ENCODE measurements around the gene ANXA6. TPM values are rescaled to one million over a fixed set of nuclear protein-coding genes. Genes with fewer than 3 reads are reported as not detected.

The ANXA6 gene
- polyA plus RNA-seq, 1 donor (not counting 4 experiments of a cell fraction or from before 2014, with no cell fraction given): 37.0 TPM

GRCh38 chr5:151094030-151094851 is 63.3 kb downstream of the ANXA6 start:
- H3K79me2 ChIP-seq (ENCODE audit: control insufficient read depth, insufficient read depth, low read length): no peaks in the 10 kb centered on the region
- H3K9ac ChIP-seq (ENCODE audit: control insufficient read depth, extremely low read depth, insufficient read depth, low read length): peak overlapping the region; percentile 56
- peak overlapping the region; percentile 14 for H2AFZ ChIP-seq (ENCODE audit: control insufficient read depth, low read length)
- H4K20me1 ChIP-seq (ENCODE audit: control insufficient read depth, extremely low read depth, insufficient read depth, low read length): no peaks in the 10 kb centered on the region
- dilution Hi-C loops (cut with MboI; ENCODE audit: extremely low pct_ligation_motif_present, low sequenced_read_pairs): no loop called here
- DNase-seq (ENCODE audit: low read depth, low spot score) (no peak), FAIRE-seq (no peak)
- H3K36me3 ChIP-seq (ENCODE audit: control insufficient read depth in 2 of 2, extremely low read depth in 1 of 2, insufficient read depth in 2 of 2, low read length in 2 of 2): no peaks in the 10 kb centered on the region
- H3K4me2 ChIP-seq (ENCODE audit: control insufficient read depth, extremely low read depth, insufficient read depth, low read depth, low read length): peak overlapping the region; percentile 58
- H3K4me1 ChIP-seq (ENCODE audit: control insufficient read depth, extremely low read depth, insufficient read depth, low read length): peaks cover 39% of the 10 kb centered on the region
- H3K27me3 ChIP-seq (ENCODE audit: control insufficient read depth, extremely low read depth, insufficient read depth, low read length): no peaks in the 10 kb centered on the region
- TF ChIP-seq EZH2 (IDR thresholded peaks at IDR 0.05; ENCODE audit: low read length): no peak
- no peak for TF ChIP-seq CTCF (optimal IDR thresholded peaks at IDR 0.05 in 1 of 3, IDR thresholded peaks at IDR 0.05 in 1 of 3, conservative IDR thresholded peaks at IDR 0.05 in 1 of 3; ENCODE audit: extremely low read depth in 1 of 3, insufficient read depth in 2 of 3, low read length in 3 of 3)
- H3K9me3 ChIP-seq (ENCODE audit: control insufficient read depth, low read depth, low read length): no peaks in the 10 kb centered on the region
- no peaks in the 10 kb centered on the region for H3K9me1 ChIP-seq (ENCODE audit: control insufficient read depth, extremely low read depth, insufficient read depth, low read length)
- H3K4me3 ChIP-seq (ENCODE audit: control insufficient read depth in 2 of 3, extremely low read depth in 1 of 3, insufficient read depth in 2 of 3, low read depth in 1 of 3, low read length in 3 of 3): peak overlapping the region in 1 of 3 experiments; percentile 11
- peak overlapping the region; percentile 86 for H3K27ac ChIP-seq (ENCODE audit: control insufficient read depth, insufficient read depth, low read length)

- Histone ChIP-seq H3K4me3 (ENCODE audit: control insufficient read depth in 2 of 3, extremely low read depth in 1 of 3, insufficient read depth in 2 of 3, low read depth in 1 of 3, low read length in 3 of 3) (no peak overlapping the region), H2AFZ (ENCODE audit: control insufficient read depth, low read length) (no peak overlapping the region), H3K4me1 (ENCODE audit: control insufficient read depth, extremely low read depth, insufficient read depth, low read length) (peaks cover 39% of the 10 kb centered on the region), H3K36me3 (ENCODE audit: control insufficient read depth in 2 of 2, extremely low read depth in 1 of 2, insufficient read depth in 2 of 2, low read length in 2 of 2) (no peaks in the 10 kb centered on the region), H3K9me3 (ENCODE audit: control insufficient read depth, low read depth, low read length) (no peaks in the 10 kb centered on the region), H4K20me1 (ENCODE audit: control insufficient read depth, extremely low read depth, insufficient read depth, low read length) (no peaks in the 10 kb centered on the region), H3K9me1 (ENCODE audit: control insufficient read depth, extremely low read depth, insufficient read depth, low read length) (no peaks in the 10 kb centered on the region), H3K27me3 (ENCODE audit: control insufficient read depth, extremely low read depth, insufficient read depth, low read length) (no peaks in the 10 kb centered on the region), H3K27ac (ENCODE audit: control insufficient read depth, insufficient read depth, low read length) (peak overlapping the region; percentile 86), H3K79me2 (ENCODE audit: control insufficient read depth, insufficient read depth, low read length) (no peaks in the 10 kb centered on the region), H3K9ac (ENCODE audit: control insufficient read depth, extremely low read depth, insufficient read depth, low read length) (peak overlapping the region; percentile 56), H3K4me2 (ENCODE audit: control insufficient read depth, extremely low read depth, insufficient read depth, low read depth, low read length) (peak overlapping the region; percentile 58)
- peak; percentile 76 for FAIRE-seq
- dilution Hi-C loops (cut with MboI; ENCODE audit: extremely low pct_ligation_motif_present, low sequenced_read_pairs): no loop called here
- TF ChIP-seq CTCF (optimal IDR thresholded peaks at IDR 0.05 in 1 of 3, IDR thresholded peaks at IDR 0.05 in 1 of 3, conservative IDR thresholded peaks at IDR 0.05 in 1 of 3; ENCODE audit: extremely low read depth in 1 of 3, insufficient read depth in 2 of 3, low read length in 3 of 3) (peak in 1 of 3 experiments; percentile 25), EZH2 (IDR thresholded peaks at IDR 0.05; ENCODE audit: low read length) (no peak)
- no peak for DNase-seq (ENCODE audit: low read depth, low spot score)
Measured at GRCh38 chr5:151093476-151093889, 64.1 kb downstream of the ANXA6 start.
